KMS-11 (cell line): Measurements from ENCODE around the gene ABHD12.
A peak's percentile ranks its signal among the peaks of the same experiment; 100 is the strongest.

Experiments
- H2AFZ ChIP-seq: fragments of 200-600 bp; sonication (generic); 2 replicates; pipeline ENCODE4 v1.6.1; 2016; ENCODE audit warnings: antibody characterized with exemption, mixed run types, low read depth
- H3K27ac ChIP-seq: fragments of 200-600 bp; sonication (generic); 2 replicates; pipeline ENCODE4 v1.6.1; 2016; ENCODE audit warnings: mild to moderate bottlenecking, mixed run types
- H3K27me3 ChIP-seq: fragments of 200-600 bp; sonication (generic); 2 replicates; pipeline ENCODE4 v1.6.1; 2017; ENCODE audit warnings: mild to moderate bottlenecking, low read depth, mixed run types, moderate library complexity; ENCODE audit not compliant: insufficient read depth
- H3K36me3 ChIP-seq: fragments of 200-600 bp; sonication (generic); 2 replicates; pipeline ENCODE4 v1.6.1; 2017; ENCODE audit warnings: mild to moderate bottlenecking, mixed run types; ENCODE audit not compliant: insufficient read depth
- H3K4me1 ChIP-seq: fragments of 200-600 bp; sonication (generic); 2 replicates; pipeline ENCODE4 v1.6.1; 2016; ENCODE audit warnings: mild to moderate bottlenecking, low read depth, mixed run types; ENCODE audit not compliant: poor library complexity, severe bottlenecking
- H3K4me2 ChIP-seq: fragments of 200-600 bp; sonication (generic); 2 replicates; pipeline ENCODE4 v1.7.0; 2016; ENCODE audit warnings: mild to moderate bottlenecking, mixed run types
- H3K4me3 ChIP-seq: fragments of 200-600 bp; sonication (generic); IDR thresholded peaks from 2 replicates; pipeline ENCODE4 v1.6.1; 2017; ENCODE audit warnings: low read depth, low read length, mixed read lengths; ENCODE audit not compliant: insufficient read depth
- H3K79me2 ChIP-seq: fragments of 200-600 bp; sonication (generic); 2 replicates; pipeline ENCODE4 v1.6.1; 2016; ENCODE audit warnings: low read depth, mixed run types; ENCODE audit not compliant: insufficient read depth
- H3K9ac ChIP-seq: fragments of 200-600 bp; sonication (generic); 2 replicates; pipeline ENCODE4 v1.6.1; 2016; ENCODE audit warnings: mild to moderate bottlenecking, mixed run types
- H4K20me1 ChIP-seq: fragments of 200-600 bp; sonication (generic); 2 replicates; pipeline ENCODE4 v1.6.1; 2016; ENCODE audit warnings: mild to moderate bottlenecking, mixed run types; ENCODE audit not compliant: insufficient read depth
- CTCF ChIP-seq: fragments of 200-600 bp; sonication (generic); conservative IDR thresholded peaks from 2 replicates; pipeline ENCODE4 v1.6.1; 2017; ENCODE audit warnings: low read depth, mild to moderate bottlenecking, antibody characterized with exemption, low read length, moderate library complexity, mixed read lengths

Gene ABHD12

DNA sequence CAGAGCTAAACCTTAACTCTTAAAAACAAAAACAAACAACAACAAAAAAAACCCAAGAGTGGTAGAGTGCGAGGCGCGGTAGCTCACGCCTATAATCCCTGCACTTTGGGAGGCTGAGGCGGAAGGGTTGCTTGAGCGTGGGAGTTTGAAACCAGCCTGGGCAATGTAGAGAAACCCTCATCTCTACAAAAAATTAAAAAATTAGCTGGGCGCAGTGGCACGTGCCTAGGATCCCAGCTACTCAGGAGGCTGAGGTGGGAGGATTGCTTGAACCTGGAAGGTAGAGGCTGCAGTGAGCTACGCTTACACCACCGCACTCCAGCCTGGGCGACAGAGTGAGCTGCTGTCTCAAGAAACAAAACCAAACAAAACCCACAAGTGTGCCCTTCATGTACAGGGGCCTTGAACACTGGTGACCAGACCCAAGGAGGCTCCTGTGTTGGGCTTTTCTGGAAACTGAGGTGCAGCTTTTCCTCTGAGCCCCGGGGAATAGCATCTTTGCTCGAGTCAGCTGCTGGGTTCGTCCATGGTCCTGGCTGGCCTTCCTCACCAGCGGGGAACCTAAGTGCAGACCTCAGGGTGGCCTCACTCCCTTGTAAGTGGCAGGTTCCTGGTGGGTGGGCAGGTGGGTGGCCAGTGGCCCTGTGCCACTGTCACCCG, 102.9 kb downstream of the ABHD12 start:
- no peaks in the 10 kb centered on the region; the same call in 1 of the 2 replicates for H3K36me3 ChIP-seq
- H3K4me1 ChIP-seq, result peaks cover 47% of the 10 kb centered on the region
- no peak overlapping the region for H3K4me3 ChIP-seq
- no peak for TF ChIP-seq CTCF
- H4K20me1 ChIP-seq, result no peaks in the 10 kb centered on the region
- peak overlapping the region; percentile 45; the same call in 1 of the 2 replicates for H3K27ac ChIP-seq
- no peaks in the 10 kb centered on the region for H3K79me2 ChIP-seq
- no peak overlapping the region for H2AFZ ChIP-seq
- H3K4me2 ChIP-seq, result no peak overlapping the region
- H3K27me3 ChIP-seq, result no peaks in the 10 kb centered on the region
- H3K9ac ChIP-seq, result no peak overlapping the region

DNA sequence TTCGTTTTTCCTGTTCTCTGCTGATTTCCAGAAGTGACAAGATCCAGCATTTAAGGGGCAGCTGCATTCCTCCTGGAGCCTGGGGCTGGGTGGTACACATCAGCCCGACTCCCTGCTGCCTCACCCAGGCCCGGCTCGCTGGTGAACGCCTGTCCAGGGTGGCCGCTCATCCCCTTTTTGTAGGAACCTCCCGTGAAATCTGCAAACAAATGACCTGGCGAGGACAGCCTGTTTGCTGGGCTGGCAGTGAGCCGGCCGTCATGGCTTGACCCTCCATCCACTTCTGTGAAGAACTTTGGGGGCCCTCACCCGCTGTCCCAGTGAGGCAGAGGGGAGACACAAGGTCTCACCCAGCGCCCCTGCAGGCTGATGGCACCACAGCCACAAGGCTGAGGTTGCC, 103.7 kb downstream of the ABHD12 start:
- no peaks in the 10 kb centered on the region; the same call in 1 of the 2 replicates for H3K36me3 ChIP-seq
- no peak for TF ChIP-seq CTCF

DNA sequence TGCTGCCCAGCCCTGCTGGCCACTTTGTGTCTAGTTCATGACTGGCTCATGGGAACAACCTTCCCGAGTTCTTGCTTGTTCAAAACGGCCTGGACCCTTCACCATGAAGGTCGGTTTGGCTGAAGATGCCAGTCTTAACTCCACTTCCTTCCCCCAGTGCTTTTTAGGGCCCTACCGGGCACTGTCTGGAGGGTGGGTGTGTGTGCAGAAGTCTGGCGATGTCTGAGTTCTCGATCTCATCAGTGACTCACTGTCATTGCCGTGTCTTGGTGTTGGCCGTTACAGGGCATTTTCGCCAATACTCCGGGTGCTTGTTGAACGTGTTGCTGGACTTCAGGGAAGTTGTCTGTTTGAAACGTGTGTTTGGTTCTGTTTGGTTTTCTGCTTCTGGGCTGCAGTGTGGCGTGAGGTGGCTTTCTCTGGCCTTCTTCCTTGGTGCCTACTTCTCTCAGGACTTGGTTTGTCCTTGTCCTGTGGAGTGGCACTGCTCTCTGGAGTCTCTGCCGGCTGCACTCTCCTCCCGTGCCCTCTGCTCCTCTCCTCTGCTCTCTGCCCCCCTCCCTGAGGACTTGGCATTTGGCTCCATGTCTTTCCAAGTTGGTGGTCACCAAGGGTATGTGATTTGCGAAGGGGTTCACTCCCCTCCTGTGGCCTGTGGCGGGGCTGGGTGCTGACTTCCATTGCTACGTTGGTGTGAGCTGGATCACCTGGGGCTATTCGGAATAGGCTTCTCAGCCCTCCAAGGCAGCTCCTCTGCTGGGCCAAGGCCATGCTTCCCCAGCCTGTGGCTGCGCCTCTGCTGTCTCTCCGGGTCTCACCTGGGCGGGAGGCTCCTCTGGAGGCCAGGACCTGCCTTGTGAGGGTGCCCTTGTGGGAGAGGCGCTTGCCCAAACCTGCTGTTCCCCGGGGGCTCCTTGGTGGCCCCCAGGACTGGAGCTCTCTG, 104.5 kb downstream of the ABHD12 start:
- no peaks in the 10 kb centered on the region for H3K79me2 ChIP-seq
- no peaks in the 10 kb centered on the region for H4K20me1 ChIP-seq
- peaks cover 56% of the 10 kb centered on the region for H3K4me1 ChIP-seq
- no peak for TF ChIP-seq CTCF
- no peak overlapping the region for H3K9ac ChIP-seq
- H2AFZ ChIP-seq, result no peak overlapping the region
- no peaks in the 10 kb centered on the region; the same call in 1 of the 2 replicates for H3K36me3 ChIP-seq
- H3K27me3 ChIP-seq, result no peaks in the 10 kb centered on the region
- no peak overlapping the region for H3K4me3 ChIP-seq
- no peak overlapping the region for H3K4me2 ChIP-seq
- H3K27ac ChIP-seq, result no peak overlapping the region

More for the DNA sequence above, 103.7 kb downstream of the ABHD12 start:
- Histone ChIP-seq H3K4me2 (no peak overlapping the region), H3K4me3 (no peak overlapping the region), H3K9ac (no peak overlapping the region), H3K27ac (no peak overlapping the region), H3K79me2 (no peaks in the 10 kb centered on the region), H2AFZ (no peak overlapping the region), H3K27me3 (no peaks in the 10 kb centered on the region), H3K4me1 (peaks cover 50% of the 10 kb centered on the region), H4K20me1 (no peaks in the 10 kb centered on the region)

DNA sequence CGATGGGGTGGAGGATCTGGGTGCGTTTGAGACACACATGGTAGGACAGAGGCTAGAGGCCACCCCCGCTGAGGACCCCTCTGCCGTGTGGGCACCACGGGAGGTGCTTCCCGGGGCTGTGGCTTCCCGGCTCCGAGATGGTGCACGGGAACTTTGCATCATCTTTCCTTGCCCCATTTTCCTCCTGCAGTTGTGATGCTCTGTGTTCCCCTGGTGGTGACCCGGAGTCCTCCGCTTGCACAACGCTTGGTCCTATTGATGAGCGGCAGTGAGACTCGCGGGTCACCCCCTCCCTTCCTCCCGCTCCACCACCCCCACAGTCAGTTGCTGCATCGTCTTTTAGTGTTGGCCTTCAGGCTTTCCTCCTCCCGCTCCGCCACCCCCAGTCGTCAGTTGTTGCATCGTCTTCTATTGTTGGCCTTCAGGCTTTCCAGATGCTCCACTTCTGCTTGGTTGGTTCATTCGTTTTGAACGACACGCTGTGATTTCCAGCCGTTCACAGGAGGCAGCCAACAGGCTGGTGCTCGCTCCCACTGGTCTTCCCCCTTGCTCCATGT, 105.5 kb downstream of the ABHD12 start:
- no peak overlapping the region for H3K4me2 ChIP-seq
- H3K4me3 ChIP-seq, result no peak overlapping the region
- H2AFZ ChIP-seq, result no peak overlapping the region
- no peaks in the 10 kb centered on the region for H3K79me2 ChIP-seq
- peaks cover 65% of the 10 kb centered on the region for H3K4me1 ChIP-seq
- no peaks in the 10 kb centered on the region for H4K20me1 ChIP-seq
- no peaks in the 10 kb centered on the region; the same call in 1 of the 2 replicates for H3K36me3 ChIP-seq
- no peak for TF ChIP-seq CTCF
- no peak overlapping the region for H3K9ac ChIP-seq
- H3K27me3 ChIP-seq, result no peaks in the 10 kb centered on the region
- H3K27ac ChIP-seq, result no peak overlapping the region
